GM12878 (cell line): ENCODE measurements around the gene PFKFB3. TPM values are rescaled to one million over a fixed set of nuclear protein-coding genes. Genes with fewer than 3 reads are reported as not detected.
A peak's percentile ranks its signal among the peaks of the same experiment; 100 is the strongest.

Experiments
- ASH2L ChIP-seq: fragments of 300-600, 200-600 bp; sonication (generic); IDR thresholded peaks from 2 replicates; pipeline ENCODE4 v1.6.1; 2017; ENCODE audit warnings: low read depth, mild to moderate bottlenecking, borderline replicate concordance
- ATF7 ChIP-seq: fragments of 450-650 bp; IDR thresholded peaks from 2 replicates; pipeline ENCODE4 v1.6.1; 2016; ENCODE audit warnings: low read depth, mild to moderate bottlenecking
- BCL11A ChIP-seq: IDR thresholded peaks from 2 replicates; pipeline ENCODE4 v1.6.1; 2011; ENCODE audit warnings: low read depth, low read length
- CBX3 ChIP-seq: fragments of 200-600 bp; sonication (generic); IDR thresholded peaks from 2 replicates; pipeline ENCODE4 v1.6.1; 2016; ENCODE audit warnings: low read depth, borderline replicate concordance
- CHD1 ChIP-seq: IDR thresholded peaks from 2 replicates; pipeline ENCODE4 v1.6.1; 2012; ENCODE audit warnings: low read depth, low read length, improper control_type of control experiment
- DPF2 ChIP-seq: fragments of 450-650 bp; IDR thresholded peaks from 2 replicates; pipeline ENCODE4 v1.6.1; 2017; ENCODE audit warnings: mild to moderate bottlenecking
- EP300 ChIP-seq, 2 experiments: fragments of 150-350 bp in 1 of 2; IDR thresholded peaks; 2 replicates each; pipeline ENCODE4 v1.6.1; 2011 to 2012; ENCODE audit warnings: low read depth in 2 of 2, low read length in 2 of 2, borderline replicate concordance in 1 of 2, improper control_type of control experiment in 1 of 2, inconsistent platforms in 1 of 2; ENCODE audit not compliant: control insufficient read depth in 1 of 2
- IKZF1 ChIP-seq: fragments of 450-650 bp; conservative IDR thresholded peaks from 2 replicates; pipeline ENCODE4 v1.6.1; 2017; ENCODE audit warnings: antibody characterized with exemption, mild to moderate bottlenecking
- IRF4 ChIP-seq: IDR thresholded peaks from 2 replicates; pipeline ENCODE4 v1.6.1; 2011; ENCODE audit warnings: low read depth, low read length
- MTA2 ChIP-seq: fragments of 450-650 bp; IDR thresholded peaks from 2 replicates; pipeline ENCODE4 v1.6.1; 2016; ENCODE audit warnings: low read depth, mild to moderate bottlenecking, moderate library complexity
- MTA3 ChIP-seq: IDR thresholded peaks from 2 replicates; pipeline ENCODE4 v1.6.1; 2012; ENCODE audit warnings: low read length, inconsistent platforms, borderline replicate concordance
- PML ChIP-seq: IDR thresholded peaks from 2 replicates; pipeline ENCODE4 v1.6.1; 2012; ENCODE audit warnings: low read length, inconsistent platforms
- REST ChIP-seq: IDR thresholded peaks from 2 replicates; pipeline ENCODE4 v1.6.1; 2012; ENCODE audit warnings: mild to moderate bottlenecking, low read depth, low read length
- RUNX3 ChIP-seq: IDR thresholded peaks from 2 replicates; pipeline ENCODE4 v1.6.1; 2012; ENCODE audit warnings: low read length, inconsistent platforms
- SKIL ChIP-seq: fragments of 450-650 bp; IDR thresholded peaks from 2 replicates; pipeline ENCODE4 v1.6.1; 2017; ENCODE audit warnings: mild to moderate bottlenecking, low read depth, inconsistent platforms; ENCODE audit not compliant: poor library complexity, severe bottlenecking
- SUPT20H ChIP-seq: IDR thresholded peaks from 2 replicates; pipeline ENCODE4 v1.6.1; 2011; ENCODE audit warnings: low read depth, mild to moderate bottlenecking, low read length, moderate library complexity, borderline replicate concordance; ENCODE audit not compliant: control insufficient read depth
- ZBTB4 ChIP-seq: fragments of 450-650 bp; formaldehyde crosslinking; IDR thresholded peaks from 2 replicates; pipeline ENCODE4 v1.4.0; 2022; ENCODE audit warnings: mild to moderate bottlenecking, moderate library complexity
- ZBTB40 ChIP-seq: fragments of 450-650 bp; IDR thresholded peaks from 2 replicates; pipeline ENCODE4 v1.6.1; 2016; ENCODE audit warnings: mild to moderate bottlenecking, moderate library complexity, borderline replicate concordance
- polyA plus RNA-seq, 11 experiments: library from polyadenylated mRNA; depleted of rRNA in 4 of 11; unstranded in 6 of 11; stranded (reverse) in 5 of 11; fragments of >200 nt; fragmentation: Nextera tagmentation in 4 of 11; fragmentation: Illumina TruSeq in 1 of 11; extraction: Ambion mirVana in 4 of 11; extraction: Trizol in 1 of 11; gene quantifications; 1 replicate in 1 of 11; 2 replicates in 10 of 11; pipeline versions ENCODE4 v1.2.1 to v1.2.3, GENCODE V29; 2011 to 2016; ENCODE audit warnings: inconsistent platforms in 2 of 11, missing spikeins in 2 of 11, low read depth in 1 of 11
- total RNA-seq, 4 experiments: library from RNA; depleted of rRNA in 3 of 4; stranded (reverse); fragments of >200 nt in 3 of 4; fragmentation: Illumina TruSeq in 1 of 4; extraction: Trizol in 1 of 4; gene quantifications; 2 replicates each; pipeline versions ENCODE4 v1.2.1 to v1.2.3, GENCODE V29; 2013 to 2021

Gene PFKFB3
- total and polyA plus RNA-seq, 10 of the 15 experiments (the other 5 are each of a cell fraction or from before 2014, with no cell fraction given) = 1.6 to 46.7 (median 13.7) TPM

- no peak for TF ChIP-seq CHD1
- peak; percentile 68; the same call in 1 of the 2 replicates for TF ChIP-seq IKZF1
- no peak for TF ChIP-seq ZBTB40
- peak in 1 of 2 experiments; percentile 63; a peak in 2 of 4 replicates for TF ChIP-seq EP300 (IDR thresholded peaks at IDR 0.05; ENCODE audit: borderline replicate concordance in 1 of 2, control insufficient read depth in 1 of 2, low read depth in 2 of 2, low read length in 2 of 2)
- TF ChIP-seq MTA3 = no peak
- peak; percentile 52; the same call in 1 of the 2 replicates for TF ChIP-seq BCL11A
- no peak for TF ChIP-seq IRF4
- peak; percentile 92 for TF ChIP-seq MTA2
- no peak for TF ChIP-seq PML
- TF ChIP-seq ASH2L = no peak
- peak; percentile 71; the same call in 1 of the 2 replicates for TF ChIP-seq ATF7
- no peak for TF ChIP-seq SUPT20H
- no peak for TF ChIP-seq ZBTB4 (CRISPR knock-in tag)
- no peak for TF ChIP-seq SKIL
- peak; percentile 49; the same call in 1 of the 2 replicates for TF ChIP-seq RUNX3
- TF ChIP-seq DPF2 = no peak
- TF ChIP-seq CBX3 = no peak
- no peak for TF ChIP-seq REST
Observed at GRCh38 chr10:6254201-6254600, 51.5 kb downstream of the PFKFB3 start (continued).
